HG03060 (cell line): ENCODE results near the gene ARMC2.
"Not testable (repeated sequence)": the region's sequence is repeated elsewhere in the genome, so short reads cannot be mapped to it uniquely, and the experiment has no call there.

Experiments
- ATAC-seq: cut with Tn5 transposase; IDR thresholded peaks from one replicate; pipeline ENCODE4 v1.9.1; 2021; ENCODE audit warnings: low read depth, moderate number of reproducible peaks; ENCODE audit not compliant: unreplicated experiment

ARMC2 gene

GRCh38 chr6:108868647-108869046 lies 20.4 kb downstream of the ARMC2 start:
- no peak for ATAC-seq

GRCh38 chr6:108869876-108870275 lies 21.7 kb downstream of the ARMC2 start:
- ATAC-seq, result no peak

- ATAC-seq, result no peak
Measured at GRCh38 chr6:108870357-108870756, 22.1 kb downstream of the ARMC2 start.

- ATAC-seq, result no peak
Measured at GRCh38 chr6:108872141-108872557, 23.9 kb downstream of the ARMC2 start.

- ATAC-seq, result no peak
Measured at GRCh38 chr6:108872575-108872974, 24.4 kb downstream of the ARMC2 start.

- ATAC-seq, result no peak
Measured at GRCh38 chr6:108873251-108873650, 25.0 kb downstream of the ARMC2 start.

- ATAC-seq, result no peak
Measured at GRCh38 chr6:108873971-108874370, 25.7 kb downstream of the ARMC2 start.

- peak; percentile 82 for ATAC-seq
Measured at GRCh38 chr6:108874470-108875160, 26.4 kb downstream of the ARMC2 start.

- no peak for ATAC-seq
Measured at GRCh38 chr6:108875161-108875555, 26.9 kb downstream of the ARMC2 start.

GRCh38 chr6:108877046-108877751 lies 29.0 kb downstream of the ARMC2 start:
- no peak for ATAC-seq

- ATAC-seq, result no peak
Measured at GRCh38 chr6:108878942-108879341, 30.7 kb downstream of the ARMC2 start.

GRCh38 chr6:108883172-108883571 lies 35.0 kb downstream of the ARMC2 start:
- peak; percentile 73 for ATAC-seq

- ATAC-seq, result no peak
Measured at GRCh38 chr6:108884211-108885059, 36.2 kb downstream of the ARMC2 start.

- ATAC-seq, result no peak
Measured at GRCh38 chr6:108888052-108888451, 39.8 kb downstream of the ARMC2 start.

- ATAC-seq, result no peak
Measured at GRCh38 chr6:108888745-108889144, 40.5 kb downstream of the ARMC2 start.

- not testable (repeated sequence) for ATAC-seq
Measured at GRCh38 chr6:108890898-108891297, 42.7 kb downstream of the ARMC2 start.

GRCh38 chr6:108895571-108895970 lies 47.3 kb downstream of the ARMC2 start:
- no peak for ATAC-seq

- ATAC-seq, result no peak
Measured at GRCh38 chr6:108896111-108896661, 48.0 kb downstream of the ARMC2 start.

- ATAC-seq, result no peak
Measured at GRCh38 chr6:108897371-108897770, 49.1 kb downstream of the ARMC2 start.

- ATAC-seq, result no peak
Measured at GRCh38 chr6:108902382-108902792, 54.2 kb downstream of the ARMC2 start.

- ATAC-seq, result no peak
Measured at GRCh38 chr6:108903796-108904195, 55.6 kb downstream of the ARMC2 start.
